SU-DHL-6 (cell line): Measurements from ENCODE around the gene PRPF18.

ENCODE experiments used
- H2AFZ ChIP-seq: fragments of 200-600 bp; sonication (generic); 2 replicates; pipeline ENCODE4 v1.6.1; 2014; ENCODE audit warnings: low read depth, mild to moderate bottlenecking, moderate library complexity, mixed read lengths, antibody characterized with exemption, low read length; ENCODE audit not compliant: severe bottlenecking
- H3F3A ChIP-seq: fragments of 200-600 bp; shearing (Covaris generic); 2 replicates; pipeline ENCODE4 v1.6.0; 2016; ENCODE audit warnings: antibody characterized with exemption, mild to moderate bottlenecking; ENCODE audit not compliant: insufficient read depth
- H3K27ac ChIP-seq: fragments of 200-600 bp; sonication (generic); 2 replicates; pipeline ENCODE4 v1.5.1; 2016; ENCODE audit warnings: low read depth, mild to moderate bottlenecking, low read length, moderate library complexity, mixed read lengths
- H3K27me3 ChIP-seq: fragments of 200-600 bp; sonication (generic), shearing (Covaris generic); 2 replicates; pipeline ENCODE4 v1.6.0; 2014; ENCODE audit warnings: mild to moderate bottlenecking, low read length
- H3K36me3 ChIP-seq: fragments of 200-600 bp; sonication (generic); 2 replicates; pipeline ENCODE4 v1.6.1; 2014; ENCODE audit warnings: mild to moderate bottlenecking, low read length, mixed read lengths
- H3K4me2 ChIP-seq: fragments of 300-600, 200-600 bp; shearing (Covaris generic), sonication (generic); 2 replicates; pipeline ENCODE4 v1.6.0; 2014; ENCODE audit warnings: low read length, low read depth, mild to moderate bottlenecking; ENCODE audit not compliant: poor library complexity, severe bottlenecking
- H3K4me3 ChIP-seq: fragments of 200-600 bp; sonication (generic); 2 replicates; pipeline ENCODE4 v1.5.1; 2014; ENCODE audit warnings: antibody characterized with exemption, low read length, mild to moderate bottlenecking, mixed read lengths; ENCODE audit not compliant: insufficient read depth, poor library complexity, severe bottlenecking
- H3K79me2 ChIP-seq: fragments of 200-600 bp; sonication (generic); 2 replicates; pipeline ENCODE4 v1.6.1; 2014; ENCODE audit warnings: mild to moderate bottlenecking, low read length, moderate library complexity; ENCODE audit not compliant: insufficient read depth
- H3K9ac ChIP-seq: fragments of 200-600 bp; sonication (generic); 2 replicates; pipeline ENCODE4 v1.7.0; 2014; ENCODE audit warnings: mild to moderate bottlenecking, low read length
- H3K9me2 ChIP-seq: fragments of 200-600 bp; sonication (generic); replicated peaks from 2 replicates; pipeline ENCODE4 v1.6.1; 2014; ENCODE audit warnings: low read length; ENCODE audit not compliant: insufficient read depth
- H3K9me3 ChIP-seq: fragments of 200-600 bp; sonication (generic); 2 replicates; pipeline ENCODE4 v1.6.1; 2014; ENCODE audit warnings: low read length, mixed read lengths; ENCODE audit not compliant: insufficient read depth
- H4K20me1 ChIP-seq: fragments of 200-600 bp; sonication (generic); 2 replicates; pipeline ENCODE4 v1.6.1; 2014; ENCODE audit warnings: low read depth, mild to moderate bottlenecking, antibody characterized with exemption, low read length, moderate library complexity, mixed read lengths
- EZH2phosphoT487 ChIP-seq: fragments of 200-600 bp; sonication (generic), shearing (Covaris generic); conservative IDR thresholded peaks from 2 replicates; pipeline ENCODE4 v1.6.1; 2018; ENCODE audit warnings: mild to moderate bottlenecking, antibody characterized with exemption, low read length, moderate library complexity, mixed read lengths
- TF ChIP-seq, protein P1 (sequence below): fragments of 200-600 bp; sonication (generic); IDR thresholded peaks from one replicate; pipeline ENCODE4 v1.5.1; 2017; ENCODE audit warnings: antibody characterized with exemption, mild to moderate bottlenecking, low read length, moderate library complexity; ENCODE audit not compliant: insufficient read depth, poor library complexity, severe bottlenecking

The PRPF18 gene

DNA sequence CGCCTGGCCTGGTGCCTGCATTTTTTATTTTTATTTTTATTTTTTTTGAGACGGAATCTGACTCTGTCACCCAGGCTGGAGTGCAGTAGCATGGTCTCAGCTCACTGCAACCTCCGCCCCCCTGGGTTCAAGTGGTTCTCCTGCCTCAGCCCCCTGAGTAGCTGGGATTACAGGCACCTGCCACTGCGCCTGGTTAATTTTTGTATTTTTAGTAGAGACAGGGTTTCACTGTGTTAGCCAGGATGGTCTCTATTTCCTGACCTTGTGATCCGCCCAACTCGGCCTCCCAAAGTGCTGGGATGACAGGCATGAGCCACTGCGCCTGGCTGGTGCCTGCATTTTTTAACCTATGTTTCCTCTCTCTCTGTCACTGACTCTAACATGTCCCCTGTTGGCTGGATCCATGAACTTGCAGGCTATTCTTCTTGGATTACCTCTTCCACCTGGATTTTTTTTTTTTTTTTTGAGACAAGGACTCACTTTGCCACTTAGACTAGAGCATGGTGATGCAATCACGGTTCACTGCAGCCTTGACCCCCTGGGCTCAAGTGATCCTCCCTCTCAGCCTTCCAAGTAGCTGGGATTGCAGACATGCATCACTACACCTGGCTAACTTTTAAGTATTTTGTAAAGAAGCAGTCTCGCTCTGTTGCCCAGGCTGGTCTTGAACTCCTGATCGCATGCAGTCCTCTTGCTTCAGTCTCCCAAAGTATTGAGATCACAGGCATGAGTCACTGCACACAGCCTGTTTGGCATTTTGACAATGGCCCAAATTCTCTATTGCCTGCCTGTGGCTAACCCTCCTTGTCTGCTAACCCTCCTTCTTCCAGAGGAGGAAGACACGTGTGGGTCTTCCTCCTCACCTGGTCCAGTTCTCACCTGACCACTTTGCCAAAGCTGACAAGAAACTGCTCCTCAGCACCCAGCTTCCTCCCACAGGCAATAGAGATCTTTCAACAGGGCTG, 23.0 kb upstream of the PRPF18 start:
- H3K9me2 ChIP-seq: no peaks in the 10 kb centered on the region
- no peaks in the 10 kb centered on the region for H4K20me1 ChIP-seq
- H3K4me2 ChIP-seq: no peak overlapping the region
- H3F3A ChIP-seq: no peaks in the 10 kb centered on the region
- TF ChIP-seq, protein P1, sequence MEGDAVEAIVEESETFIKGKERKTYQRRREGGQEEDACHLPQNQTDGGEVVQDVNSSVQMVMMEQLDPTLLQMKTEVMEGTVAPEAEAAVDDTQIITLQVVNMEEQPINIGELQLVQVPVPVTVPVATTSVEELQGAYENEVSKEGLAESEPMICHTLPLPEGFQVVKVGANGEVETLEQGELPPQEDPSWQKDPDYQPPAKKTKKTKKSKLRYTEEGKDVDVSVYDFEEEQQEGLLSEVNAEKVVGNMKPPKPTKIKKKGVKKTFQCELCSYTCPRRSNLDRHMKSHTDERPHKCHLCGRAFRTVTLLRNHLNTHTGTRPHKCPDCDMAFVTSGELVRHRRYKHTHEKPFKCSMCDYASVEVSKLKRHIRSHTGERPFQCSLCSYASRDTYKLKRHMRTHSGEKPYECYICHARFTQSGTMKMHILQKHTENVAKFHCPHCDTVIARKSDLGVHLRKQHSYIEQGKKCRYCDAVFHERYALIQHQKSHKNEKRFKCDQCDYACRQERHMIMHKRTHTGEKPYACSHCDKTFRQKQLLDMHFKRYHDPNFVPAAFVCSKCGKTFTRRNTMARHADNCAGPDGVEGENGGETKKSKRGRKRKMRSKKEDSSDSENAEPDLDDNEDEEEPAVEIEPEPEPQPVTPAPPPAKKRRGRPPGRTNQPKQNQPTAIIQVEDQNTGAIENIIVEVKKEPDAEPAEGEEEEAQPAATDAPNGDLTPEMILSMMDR: no peak
- no peak for TF ChIP-seq EZH2phosphoT487
- H3K9me3 ChIP-seq: no peaks in the 10 kb centered on the region
- no peak overlapping the region for H3K27ac ChIP-seq
- no peak overlapping the region for H2AFZ ChIP-seq
- H3K79me2 ChIP-seq: no peaks in the 10 kb centered on the region
- no peaks in the 10 kb centered on the region for H3K36me3 ChIP-seq
- no peak overlapping the region for H3K4me3 ChIP-seq
- no peaks in the 10 kb centered on the region for H3K27me3 ChIP-seq
- H3K9ac ChIP-seq: no peak overlapping the region

DNA sequence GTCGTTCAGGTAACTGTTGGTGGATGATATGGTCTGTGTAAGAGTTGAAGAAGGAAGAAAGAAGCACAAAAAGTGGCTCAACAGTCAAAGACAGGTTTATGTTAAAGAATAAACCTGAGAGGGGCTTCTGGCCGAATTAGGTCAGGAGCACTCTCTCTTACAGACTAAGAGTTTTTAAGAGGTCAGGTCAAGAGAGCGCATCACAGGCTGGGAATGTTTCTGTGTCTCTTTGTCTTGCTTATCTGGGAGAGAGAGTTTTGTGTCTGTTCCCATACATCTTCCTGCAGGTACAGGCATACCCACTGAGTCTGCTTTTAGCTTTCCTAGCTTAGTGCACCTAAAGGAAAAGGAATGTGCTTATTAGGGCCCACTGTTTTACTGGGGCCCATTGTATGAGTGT, 22.2 kb upstream of the PRPF18 start:
- Histone ChIP-seq H3K9ac (no peak overlapping the region), H3K27me3 (no peaks in the 10 kb centered on the region), H3K79me2 (no peaks in the 10 kb centered on the region), H3K36me3 (no peaks in the 10 kb centered on the region), H3K9me3 (no peaks in the 10 kb centered on the region), H4K20me1 (no peaks in the 10 kb centered on the region), H3K27ac (no peak overlapping the region), H2AFZ (no peak overlapping the region), H3F3A (no peaks in the 10 kb centered on the region), H3K4me3 (no peak overlapping the region), H3K9me2 (no peaks in the 10 kb centered on the region), H3K4me2 (no peak overlapping the region)
- no peak for TF ChIP-seq EZH2phosphoT487
- TF ChIP-seq, protein P1: no peak

DNA sequence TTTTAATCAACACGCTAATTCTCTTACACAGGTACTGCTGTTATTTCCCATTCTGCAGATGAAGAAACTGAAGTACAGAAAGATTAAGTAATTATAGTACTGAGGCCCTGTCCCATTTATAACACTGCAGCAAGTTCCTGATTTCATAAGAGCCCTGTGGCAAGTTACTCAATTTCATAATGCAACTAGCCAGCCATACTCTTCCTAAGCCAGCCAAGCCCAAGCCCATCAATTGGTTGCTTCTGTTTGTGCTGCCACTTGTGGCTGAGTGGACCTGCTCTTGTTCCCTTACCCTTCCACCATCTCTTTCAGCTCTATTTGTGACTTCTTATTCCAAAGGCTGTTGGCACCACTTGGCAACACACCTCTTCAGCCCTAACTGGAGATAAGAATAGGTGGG, 19.7 kb upstream of the PRPF18 start:
- Histone ChIP-seq H4K20me1 (no peaks in the 10 kb centered on the region), H3K27ac (no peak overlapping the region)

More for the DNA sequence above, 19.7 kb upstream of the PRPF18 start:
- no peaks in the 10 kb centered on the region for H3K79me2 ChIP-seq
- H3K4me2 ChIP-seq: no peak overlapping the region
- H2AFZ ChIP-seq: no peak overlapping the region
- H3K27me3 ChIP-seq: no peaks in the 10 kb centered on the region
- TF ChIP-seq, protein P1: no peak
- no peak for TF ChIP-seq EZH2phosphoT487
- H3K4me3 ChIP-seq: no peak overlapping the region
- H3K9ac ChIP-seq: no peak overlapping the region
- no peaks in the 10 kb centered on the region for H3K9me2 ChIP-seq
- H3F3A ChIP-seq: no peaks in the 10 kb centered on the region
- H3K9me3 ChIP-seq: no peaks in the 10 kb centered on the region
- H3K36me3 ChIP-seq: no peaks in the 10 kb centered on the region
